IMR-90 (cell line): ENCODE measurements around the gene EGR2. TPM values are rescaled to one million over a fixed set of nuclear protein-coding genes. Genes with fewer than 3 reads are reported as not detected.

Source experiments
- ATAC-seq: fragments of 200-7000 bp; cut with Tn5 transposase; 2 replicates; pipeline ENCODE4 v1.9.1; 2020; ENCODE audit warnings: low read depth, mild to moderate bottlenecking, moderate library complexity
- BruUV-seq: library from RNA; stranded (reverse); fragments of 400-500 nt; replicated peaks from 2 replicates; lab custom pipeline; 2021; lab: Mats Ljungman, UMichigan
- CTCF ChIA-PET: fragments of 300-600 bp; formaldehyde crosslinking; extraction: SDS; loops from one replicate; lab custom pipeline; 2021; ENCODE audit warnings: antibody characterized with exemption; lab: Yijun Ruan, JAX
- POLR2A ChIA-PET: fragments of 300-600 bp; sonication (Branson Sonifier 250); formaldehyde crosslinking; loops from one replicate; lab custom pipeline; 2022; ENCODE audit warnings: antibody characterized with exemption; ENCODE audit not compliant: unreplicated experiment; lab: Charles Lee
- DNase-seq: peaks from one replicate; pipeline ENCODE4 v3.0.0; 2013
- H2AFZ ChIP-seq: replicated peaks from 2 replicates; pipeline ENCODE3; 2013; ENCODE audit warnings: low read length, mild to moderate bottlenecking; ENCODE audit not compliant: poor library complexity
- H2AK5ac ChIP-seq: 2 replicates; pipeline ENCODE4 v1.6.1; 2013; ENCODE audit warnings: low read depth, low read length, inconsistent platforms
- H2AK9ac ChIP-seq: replicated peaks from 2 replicates; pipeline ENCODE3; 2013; ENCODE audit warnings: mild to moderate bottlenecking, low read depth, low read length, moderate library complexity; ENCODE audit not compliant: poor library complexity
- H2BK120ac ChIP-seq: 2 replicates; pipeline ENCODE4 v1.6.1; 2013; ENCODE audit warnings: low read depth, low read length, inconsistent platforms
- H2BK15ac ChIP-seq: 3 replicates; pipeline ENCODE4 v1.6.1; 2013; ENCODE audit warnings: low read depth, low read length, inconsistent platforms
- H2BK20ac ChIP-seq: 2 replicates; pipeline ENCODE4 v1.6.1; 2013; ENCODE audit warnings: low read depth, mild to moderate bottlenecking, inconsistent platforms, low read length, moderate library complexity
- H2BK5ac ChIP-seq: 2 replicates; pipeline ENCODE4 v1.6.1; 2013; ENCODE audit warnings: mild to moderate bottlenecking, low read depth, low read length, inconsistent platforms; ENCODE audit not compliant: poor library complexity, severe bottlenecking
- H3K14ac ChIP-seq: replicated peaks from 2 replicates; pipeline ENCODE4 v1.6.1; 2013; ENCODE audit warnings: low read depth, low read length, inconsistent platforms
- H3K18ac ChIP-seq: 2 replicates; pipeline ENCODE4 v1.6.1; 2013; ENCODE audit warnings: low read depth, low read length, control low read depth
- H3K23ac ChIP-seq: 2 replicates; pipeline ENCODE4 v1.6.1; 2013; ENCODE audit warnings: low read depth, low read length, inconsistent platforms
- H3K27ac ChIP-seq: 2 replicates; pipeline ENCODE4 v1.5.1; 2013; ENCODE audit warnings: mild to moderate bottlenecking, control low read depth, low read length; ENCODE audit not compliant: insufficient read depth
- H3K27me3 ChIP-seq: 2 replicates; pipeline ENCODE4 v1.6.1; 2013; ENCODE audit warnings: low read length; ENCODE audit not compliant: control insufficient read depth, insufficient read depth
- H3K36me3 ChIP-seq: 2 replicates; pipeline ENCODE4 v1.6.1; 2013; ENCODE audit warnings: low read length, mixed read lengths; ENCODE audit not compliant: control insufficient read depth, insufficient read depth
- H3K4ac ChIP-seq: 2 replicates; pipeline ENCODE4 v1.6.1; 2013; ENCODE audit warnings: low read depth, low read length, inconsistent platforms
- H3K4me1 ChIP-seq: 2 replicates; pipeline ENCODE4 v1.6.1; 2013; ENCODE audit warnings: low read length, mixed read lengths; ENCODE audit not compliant: control insufficient read depth, insufficient read depth
- H3K4me2 ChIP-seq: 2 replicates; pipeline ENCODE4 v1.6.1; 2013; ENCODE audit warnings: low read depth, mild to moderate bottlenecking, control low read depth, low read length, moderate library complexity
- H3K4me3 ChIP-seq: 2 replicates; pipeline ENCODE4 v1.5.1; 2013; ENCODE audit warnings: low read depth, mild to moderate bottlenecking, control low read depth, low read length, moderate library complexity; ENCODE audit not compliant: insufficient read depth
- H3K56ac ChIP-seq: 2 replicates; pipeline ENCODE4 v1.6.1; 2013; ENCODE audit warnings: low read length, inconsistent platforms; ENCODE audit not compliant: insufficient read depth; ENCODE audit errors: extremely low read depth
- H3K79me1 ChIP-seq, 2 experiments: 2 replicates each; pipeline ENCODE4 v1.6.1; 2013; ENCODE audit warnings: low read length in 2 of 2, inconsistent platforms in 1 of 2, low read depth in 1 of 2
- H3K9ac ChIP-seq: 2 replicates; pipeline ENCODE4 v1.6.1; 2013; ENCODE audit warnings: low read depth, low read length, control low read depth
- H3K9me1 ChIP-seq: 2 replicates; pipeline ENCODE4 v1.6.1; 2013; ENCODE audit warnings: low read length, inconsistent platforms; ENCODE audit not compliant: insufficient read depth
- H3K9me3 ChIP-seq: 2 replicates; pipeline ENCODE4 v1.6.1; 2013; ENCODE audit warnings: low read length; ENCODE audit not compliant: control insufficient read depth, insufficient read depth
- H4K20me1 ChIP-seq: 2 replicates; pipeline ENCODE4 v1.6.1; 2013; ENCODE audit warnings: low read length, inconsistent platforms; ENCODE audit not compliant: insufficient read depth
- H4K5ac ChIP-seq: 2 replicates; pipeline ENCODE4 v1.6.1; 2013; ENCODE audit warnings: mild to moderate bottlenecking, low read depth, low read length, control low read depth
- H4K8ac ChIP-seq, 2 experiments: 2 replicates each; pipeline ENCODE4 v1.6.1; 2013; ENCODE audit warnings: low read depth in 2 of 2, low read length in 2 of 2, control low read depth in 1 of 2, inconsistent platforms in 1 of 2
- H4K91ac ChIP-seq: 2 replicates; pipeline ENCODE4 v1.6.1; 2013; ENCODE audit warnings: low read depth, low read length, inconsistent platforms; ENCODE audit not compliant: insufficient read depth
- BHLHE40 ChIP-seq: fragments of 150-350 bp; IDR thresholded peaks from 2 replicates; pipeline ENCODE4 v1.6.1; 2016; ENCODE audit warnings: mild to moderate bottlenecking, low read depth, low read length
- FOS ChIP-seq: fragments of 150-350 bp; IDR thresholded peaks from 2 replicates; pipeline ENCODE4 v1.6.1; 2016; ENCODE audit warnings: low read depth, low read length
- MAFK ChIP-seq: IDR thresholded peaks from 2 replicates; pipeline ENCODE4 v1.6.1; 2012; ENCODE audit warnings: low read depth, low read length, improper control_type of control experiment
- MXI1 ChIP-seq: IDR thresholded peaks from 2 replicates; pipeline ENCODE4 v1.6.1; 2012; ENCODE audit warnings: low read depth, mild to moderate bottlenecking, low read length, moderate library complexity, borderline replicate concordance
- NFE2L2 ChIP-seq: fragments of 150-350 bp; IDR thresholded peaks from 2 replicates; pipeline ENCODE4 v1.6.1; 2016; ENCODE audit warnings: low read depth, mild to moderate bottlenecking, low read length
- RAD21 ChIP-seq: IDR thresholded peaks from 2 replicates; pipeline ENCODE4 v1.6.1; 2012; ENCODE audit warnings: low read length, improper control_type of control experiment
- RCOR1 ChIP-seq: IDR thresholded peaks from 2 replicates; pipeline ENCODE4 v1.6.1; 2012; ENCODE audit warnings: mild to moderate bottlenecking, low read length, improper control_type of control experiment; ENCODE audit not compliant: insufficient replicate concordance
- RFX5 ChIP-seq: IDR thresholded peaks from 2 replicates; pipeline ENCODE4 v1.8.0; 2012; ENCODE audit warnings: low read depth, mild to moderate bottlenecking, low read length, moderate library complexity
- WGBS, 2 experiments: methylation state at CpG; one replicate each; pipeline versions ENCODE4 v1.1.5 to v1.1.7; 2013; ENCODE audit warnings: missing lambda C conversion rate in 2 of 2; ENCODE audit not compliant: insufficient read length in 1 of 2; ENCODE audit errors: extremely low coverage in 2 of 2; 5-methylcytosine and 5-hydroxymethylcytosine counted together
- dilution Hi-C: fragments of 300-500 bp; cut with HindIII; formaldehyde crosslinking; loops from one replicate; pipeline ENCODE4 v1.14.3; 2018; ENCODE audit warnings: low sequenced_read_pairs; ENCODE audit not compliant: unreplicated experiment
- in situ Hi-C: fragments of 300-500 bp; cut with MboI; formaldehyde crosslinking; loops from 3 replicates; pipeline ENCODE4 v1.14.3; 2019; ENCODE audit warnings: low sequenced_read_pairs, inconsistent platforms, mixed read lengths
- intact Hi-C: fragments of 100-400 bp; cut with micrococcal nuclease; formaldehyde crosslinking; loops from 2 replicates; pipeline ENCODE4 v1.10.0; 2022
- polyA plus RNA-seq, 3 experiments: library from polyadenylated mRNA; depleted of rRNA; stranded (reverse); fragments of >200 nt; gene quantifications; 2 replicates each; pipeline ENCODE4 v1.2.3, GENCODE V29; 2012; ENCODE audit warnings: low replicate concordance in 1 of 3
- total RNA-seq: library from RNA; depleted of rRNA; stranded (reverse); fragments of >200 nt; gene quantifications from 2 replicates; pipeline ENCODE4 v1.2.3, GENCODE V29; 2012
- TF ChIP-seq, protein P1 (sequence below): conservative IDR thresholded peaks from 2 replicates; pipeline ENCODE4 v1.5.1; 2012; ENCODE audit warnings: mild to moderate bottlenecking, low read depth, low read length, improper control_type of control experiment

The EGR2 gene
- total and polyA plus RNA-seq, 2 of the 4 experiments (the other 2 are of a cell fraction), result 0.36 to 1.2 TPM

DNA sequence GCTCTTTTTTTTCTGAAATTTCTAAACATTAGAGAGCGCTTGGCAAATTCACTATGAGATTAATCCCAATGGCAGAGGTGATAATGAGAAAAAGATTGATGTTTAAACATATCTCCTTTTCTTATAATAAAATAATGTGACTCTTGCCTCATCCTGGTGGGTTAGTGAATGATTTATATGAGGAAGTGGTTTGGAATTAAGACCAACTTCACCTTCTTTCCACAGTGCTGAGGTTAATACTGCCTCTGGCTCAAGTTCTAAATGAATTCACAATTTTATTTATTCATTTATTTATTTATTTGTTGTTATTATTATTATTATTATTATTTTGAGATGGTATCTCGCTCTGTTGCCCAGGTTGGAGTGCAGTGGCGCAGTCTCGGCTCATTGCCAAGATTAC is 52.2 kb downstream of the EGR2 start:
- POLR2A ChIA-PET, result no interaction called here
- Histone ChIP-seq H3K27ac (no peak overlapping the region), H2BK120ac (no peak overlapping the region), H2BK5ac (no peak overlapping the region), H3K4ac (no peak overlapping the region), H3K9ac (no peak overlapping the region), H3K9me1 (no peaks in the 10 kb centered on the region), H3K14ac (no peak overlapping the region), H4K8ac (no peak overlapping the region), H4K91ac (no peak overlapping the region), H3K36me3 (no peaks in the 10 kb centered on the region), H3K23ac (no peak overlapping the region), H3K4me3 (no peak overlapping the region), H3K4me1 (no peaks in the 10 kb centered on the region), H2AK5ac (no peak overlapping the region), H2AK9ac (no peak overlapping the region), H2BK15ac (no peak overlapping the region), H4K20me1 (no peaks in the 10 kb centered on the region), H3K9me3 (no peaks in the 10 kb centered on the region), H2AFZ (no peak overlapping the region), H3K56ac (no peak overlapping the region), H3K27me3 (no peaks in the 10 kb centered on the region), H3K18ac (no peak overlapping the region), H4K5ac (no peak overlapping the region), H3K79me1 (no peaks in the 10 kb centered on the region), H2BK20ac (no peak overlapping the region), H3K4me2 (no peak overlapping the region)
- BruUV-seq, result no TSS peak
- intact Hi-C loops, result no loop called here
- CTCF ChIA-PET, result no interaction called here
- dilution Hi-C loops, result no loop called here
- in situ Hi-C loops, result no loop called here
- WGBS, 2 experiments, result no CpG with 5 or more reads among the region's 4 CpGs
- ATAC-seq (no peak), DNase-seq (no peak)
- TF ChIP-seq BHLHE40 (no peak), RCOR1 (no peak), MAFK (no peak), RFX5 (no peak), RAD21 (no peak), FOS (no peak), NFE2L2 (no peak), MXI1 (no peak)
- TF ChIP-seq, protein P1, sequence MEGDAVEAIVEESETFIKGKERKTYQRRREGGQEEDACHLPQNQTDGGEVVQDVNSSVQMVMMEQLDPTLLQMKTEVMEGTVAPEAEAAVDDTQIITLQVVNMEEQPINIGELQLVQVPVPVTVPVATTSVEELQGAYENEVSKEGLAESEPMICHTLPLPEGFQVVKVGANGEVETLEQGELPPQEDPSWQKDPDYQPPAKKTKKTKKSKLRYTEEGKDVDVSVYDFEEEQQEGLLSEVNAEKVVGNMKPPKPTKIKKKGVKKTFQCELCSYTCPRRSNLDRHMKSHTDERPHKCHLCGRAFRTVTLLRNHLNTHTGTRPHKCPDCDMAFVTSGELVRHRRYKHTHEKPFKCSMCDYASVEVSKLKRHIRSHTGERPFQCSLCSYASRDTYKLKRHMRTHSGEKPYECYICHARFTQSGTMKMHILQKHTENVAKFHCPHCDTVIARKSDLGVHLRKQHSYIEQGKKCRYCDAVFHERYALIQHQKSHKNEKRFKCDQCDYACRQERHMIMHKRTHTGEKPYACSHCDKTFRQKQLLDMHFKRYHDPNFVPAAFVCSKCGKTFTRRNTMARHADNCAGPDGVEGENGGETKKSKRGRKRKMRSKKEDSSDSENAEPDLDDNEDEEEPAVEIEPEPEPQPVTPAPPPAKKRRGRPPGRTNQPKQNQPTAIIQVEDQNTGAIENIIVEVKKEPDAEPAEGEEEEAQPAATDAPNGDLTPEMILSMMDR, result no peak
